Brain microvascular endothelial cell (primary cell): ENCODE results near the gene LRRFIP1.

Experiments used
- DNase-seq: peaks from one replicate; pipeline ENCODE4 v3.0.0-alpha.2; 2020
- H3K27ac ChIP-seq: fragments of 250-450 bp; sonication (Bioruptor Pico); 2 replicates; pipeline ENCODE4 v1.5.1; 2020; ENCODE audit warnings: mild to moderate bottlenecking, moderate library complexity
- H3K27me3 ChIP-seq: fragments of 250-450 bp; sonication (Bioruptor Pico); replicated peaks from 2 replicates; pipeline ENCODE4 v1.5.1; 2020; ENCODE audit warnings: mild to moderate bottlenecking
- H3K36me3 ChIP-seq: fragments of 250-450 bp; sonication (Bioruptor Pico); replicated peaks from 2 replicates; pipeline ENCODE4 v1.5.1; 2020; ENCODE audit warnings: mild to moderate bottlenecking
- H3K4me3 ChIP-seq: 2 replicates; pipeline ENCODE4 v1.5.1; 2011; ENCODE audit warnings: low read depth, mild to moderate bottlenecking, control low read depth, low read length, moderate library complexity
- CTCF ChIP-seq: IDR thresholded peaks from 2 replicates; pipeline ENCODE4 v1.5.1; 2011; ENCODE audit warnings: low read depth, mild to moderate bottlenecking, moderate library complexity, low read length, control low read depth, inconsistent platforms; ENCODE audit errors: missing control alignments
- in situ Hi-C: cut with HindIII; loops from 2 replicates; pipeline ENCODE4 v1.10.0; 2017; ENCODE audit warnings: low sequenced_read_pairs, low pct_ligation_motif_present

Gene LRRFIP1

GRCh38 chr2:237791977-237792727 is 164.8 kb downstream of the LRRFIP1 start:
- TF ChIP-seq CTCF = peak; percentile 62
- Histone ChIP-seq H3K27ac (no peak overlapping the region), H3K4me3 (no peak overlapping the region), H3K36me3 (no peaks in the 10 kb centered on the region), H3K27me3 (no peaks in the 10 kb centered on the region)
- DNase-seq = no peak
- in situ Hi-C loops = no loop called here

- TF ChIP-seq CTCF = no peak
- no peaks in the 10 kb centered on the region for H3K36me3 ChIP-seq
- no peak overlapping the region for H3K27ac ChIP-seq
- no peak for DNase-seq
- H3K27me3 ChIP-seq = no peaks in the 10 kb centered on the region
- H3K4me3 ChIP-seq = no peak overlapping the region
- in situ Hi-C loops = no loop called here
These were observed 169.9 kb downstream of the LRRFIP1 start for GRCh38 chr2:237797253-237797652.

GRCh38 chr2:237798236-237799059 is 171.1 kb downstream of the LRRFIP1 start, which contains the start of gene RBM44:
Gene RBM44 (plus strand): TSS chr2:237798779. CDS start chr2:237813610, 14,831 bp downstream.
- in situ Hi-C loops = no loop called here

GRCh38 chr2:237799060-237799428 is 171.7 kb downstream of the LRRFIP1 start:
- TF ChIP-seq CTCF = no peak
- in situ Hi-C loops = no loop called here
- no peak for DNase-seq
- Histone ChIP-seq H3K27me3 (no peaks in the 10 kb centered on the region), H3K36me3 (no peaks in the 10 kb centered on the region), H3K27ac (no peak overlapping the region), H3K4me3 (no peak overlapping the region)

More at GRCh38 chr2:237798236-237799059, 171.1 kb downstream of the LRRFIP1 start, which contains the start of gene RBM44:
- H3K27ac ChIP-seq = no peak within 1 kb of the TSS
- no peak within 1 kb of the TSS for H3K4me3 ChIP-seq
- TF ChIP-seq CTCF = no peak
- H3K27me3 ChIP-seq = no peaks in the 10 kb centered on the region
- H3K36me3 ChIP-seq = no peaks in the 10 kb centered on the region
- DNase-seq = no peak

- DNase-seq = no peak
- in situ Hi-C loops = no loop called here
- TF ChIP-seq CTCF = no peak
These were observed 174.1 kb downstream of the LRRFIP1 start for GRCh38 chr2:237801466-237801865.

More at GRCh38 chr2:237801466-237801865, 174.1 kb downstream of the LRRFIP1 start:
- no peaks in the 10 kb centered on the region for H3K27me3 ChIP-seq
- no peak overlapping the region for H3K27ac ChIP-seq
- H3K4me3 ChIP-seq = no peak overlapping the region
- no peaks in the 10 kb centered on the region for H3K36me3 ChIP-seq
